ENCODE data around the gene VWA8.
"Not testable (repeated sequence)": the region's sequence is repeated elsewhere in the genome, so short reads cannot be mapped to it uniquely, and the experiment has no call there.

The VWA8 gene

GRCh38 chr13:41791056-41791455 lies 169.9 kb downstream of the VWA8 start:
- no peak for DNase-seq

GRCh38 chr13:41788552-41788951 lies 172.4 kb downstream of the VWA8 start:
- DNase-seq: no peak

GRCh38 chr13:41785402-41786172 lies 175.3 kb downstream of the VWA8 start:
- no peak for DNase-seq

GRCh38 chr13:41782086-41782485 lies 178.8 kb downstream of the VWA8 start:
- no peak for DNase-seq

- no peak for DNase-seq
These were observed 179.9 kb downstream of the VWA8 start for GRCh38 chr13:41780715-41781706.

- no peak for DNase-seq
These were observed 185.7 kb downstream of the VWA8 start for GRCh38 chr13:41775251-41775650.

- DNase-seq: no peak
These were observed 186.2 kb downstream of the VWA8 start for GRCh38 chr13:41774605-41775218.

GRCh38 chr13:41767801-41768200 lies 193.1 kb downstream of the VWA8 start:
- DNase-seq: peak; percentile 0 to 13

- DNase-seq: no peak
These were observed 194.5 kb downstream of the VWA8 start for GRCh38 chr13:41766439-41766838.

GRCh38 chr13:41765813-41766212 lies 195.1 kb downstream of the VWA8 start:
- DNase-seq: no peak

GRCh38 chr13:41765020-41765419 lies 195.9 kb downstream of the VWA8 start:
- no peak for DNase-seq

- DNase-seq: no peak
These were observed 196.4 kb downstream of the VWA8 start for GRCh38 chr13:41764558-41764957.

GRCh38 chr13:41763782-41764181 lies 197.1 kb downstream of the VWA8 start:
- no peak for DNase-seq

- DNase-seq: no peak
These were observed 198.1 kb downstream of the VWA8 start for GRCh38 chr13:41762796-41763195.

GRCh38 chr13:41756198-41756880 lies 204.6 kb downstream of the VWA8 start:
- no peak for DNase-seq

GRCh38 chr13:41751734-41752445 lies 209.0 kb downstream of the VWA8 start:
- no peak for DNase-seq

GRCh38 chr13:41751277-41751676 lies 209.6 kb downstream of the VWA8 start:
- DNase-seq: no peak

GRCh38 chr13:41746259-41746658 lies 214.7 kb downstream of the VWA8 start:
- DNase-seq: no peak

- DNase-seq: not testable (repeated sequence)
These were observed 215.4 kb downstream of the VWA8 start for GRCh38 chr13:41745496-41745895.

GRCh38 chr13:41742917-41743552 lies 217.9 kb downstream of the VWA8 start:
- DNase-seq: no peak

GRCh38 chr13:41740479-41740878 lies 220.4 kb downstream of the VWA8 start:
- DNase-seq: no peak
